ENCODE data around the gene DSCAML1. TPM values are rescaled to one million over a fixed set of nuclear protein-coding genes. Genes with fewer than 3 reads are reported as not detected.

DSCAML1 gene
- total and polyA plus RNA-seq, 2 of the 8 experiments (the other 6 are each of a cell fraction or from before 2014, with no cell fraction given), result 0.19 to 0.24 TPM

DNA sequence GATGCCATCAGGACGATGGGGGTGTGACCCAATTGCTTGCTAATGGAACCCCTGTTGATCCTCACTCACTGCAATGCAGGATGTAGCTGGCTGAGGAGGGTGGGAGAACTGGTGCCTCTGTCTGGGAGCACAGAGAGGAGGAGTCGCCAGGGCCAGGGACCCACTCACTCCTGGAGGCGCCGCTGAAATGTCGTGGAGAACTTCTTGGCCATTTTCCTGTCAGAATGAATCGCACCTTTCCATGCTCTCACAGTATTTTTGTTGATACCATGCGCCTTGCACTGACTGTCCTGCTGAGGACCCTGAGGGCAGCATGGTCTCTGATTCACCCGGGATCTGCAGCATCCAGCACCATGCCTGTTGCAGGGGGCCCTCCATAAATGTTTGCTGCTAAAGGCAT lies 211.4 kb downstream of the DSCAML1 start:
- Histone ChIP-seq H3K4me3 (ENCODE audit: extremely low read depth in 1 of 4, insufficient read depth in 2 of 4, low read depth in 3 of 4, low read length in 4 of 4) (no peak overlapping the region), H3K4ac (replicated peaks; ENCODE audit: insufficient read length, low read depth, low read length) (no peak overlapping the region), H3K79me1 (ENCODE audit: low read depth, low read length) (no peaks in the 10 kb centered on the region; the same call in 1 of the 2 replicates), H3K56ac (replicated peaks; ENCODE audit: insufficient read length, low read depth, low read length) (no peak overlapping the region), H2BK20ac (ENCODE audit: low read length) (no peak overlapping the region), H2AK5ac (ENCODE audit: low read depth, low read length) (no peak overlapping the region), H2BK12ac (ENCODE audit: low read depth, low read length) (no peak overlapping the region), H3K4me2 (ENCODE audit: insufficient read depth in 1 of 2, low read depth in 2 of 2, low read length in 2 of 2) (no peak overlapping the region), H3K9ac (replicated peaks in 1 of 4; ENCODE audit: extremely low read depth in 1 of 4, low read depth in 3 of 4, low read length in 3 of 4) (no peak overlapping the region), H2BK15ac (ENCODE audit: low read length) (no peak overlapping the region), H3K23me2 (ENCODE audit: low read depth, low read length) (no peaks in the 10 kb centered on the region), H3K18ac (ENCODE audit: extremely low read depth, low read length) (no peak overlapping the region), H3K14ac (ENCODE audit: insufficient read length) (no peak overlapping the region), H3K79me2 (ENCODE audit: control insufficient read depth in 1 of 2, insufficient read depth in 2 of 2, low read length in 2 of 2) (no peaks in the 10 kb centered on the region), H3K23ac (ENCODE audit: insufficient read length) (no peak overlapping the region), H3K4me1 (replicated peaks in 1 of 4; ENCODE audit: control insufficient read depth in 3 of 4, insufficient read depth in 4 of 4, low read length in 3 of 4) (peaks cover 10 to 19% (median 12%) of the 10 kb centered on the region in 4 experiments), H2BK5ac (ENCODE audit: low read depth, low read length) (no peak overlapping the region), H4K8ac (ENCODE audit: extremely low read depth, insufficient read depth, low read length) (no peak overlapping the region), H2AFZ (ENCODE audit: low read length) (no peak overlapping the region), H3K27ac (ENCODE audit: low read depth, low read length) (no peak overlapping the region), H4K5ac (ENCODE audit: insufficient read length, low read depth, low read length) (no peak overlapping the region), H4K91ac (replicated peaks; ENCODE audit: insufficient read length, low read length) (no peak overlapping the region), H3K36me3 (ENCODE audit: control insufficient read depth in 2 of 4, insufficient read depth in 4 of 4, low read length in 3 of 4) (no peaks in the 10 kb centered on the region), H4K20me1 (replicated peaks in 1 of 2; ENCODE audit: control insufficient read depth in 1 of 2, insufficient read depth in 2 of 2, low read length in 2 of 2) (no peaks in the 10 kb centered on the region), H3K27me3 (replicated peaks in 1 of 4; ENCODE audit: control insufficient read depth in 3 of 4, extremely low read depth in 1 of 4, insufficient read depth in 3 of 4, low read length in 3 of 4) (peaks cover 0 to 3% (median 3%) of the 10 kb centered on the region in 4 experiments; a peak in 1 of 7 replicates), H2BK120ac (replicated peaks; ENCODE audit: low read depth, low read length) (no peak overlapping the region), H3K9me3 (ENCODE audit: insufficient read depth in 2 of 2, low read depth in 1 of 2, low read length in 1 of 2) (no peaks in the 10 kb centered on the region)
- FAIRE-seq, result no peak
- POLR2A ChIA-PET (ENCODE audit: partially characterized antibody), result interaction anchor here (0.7 kb wide), 1 partner anchor 166 kb away, joined by 3 read pairs; no protein-coding TSS in a partner anchor
- CTCF ChIA-PET (ENCODE audit: partially characterized antibody), result interaction anchor here (1.0 to 2.4 kb wide), 6 partner anchors 10 to 129 kb away, joined by 3 to 9 read pairs (median 4); no protein-coding TSS in a partner anchor
- TF ChIP-seq RAD21 (IDR thresholded peaks at IDR 0.05 in 1 of 2, conservative IDR thresholded peaks at IDR 0.05 in 1 of 2; ENCODE audit: low read depth in 2 of 2, low read length in 2 of 2) (no peak), CEBPB (IDR thresholded peaks at IDR 0.05; ENCODE audit: low read depth, low read length) (no peak), SP1 (IDR thresholded peaks at IDR 0.05; ENCODE audit: low read depth, low read length) (no peak), CTBP2 (IDR thresholded peaks at IDR 0.05; ENCODE audit: borderline replicate concordance, insufficient read depth, insufficient read length, low read length) (no peak), GABPA (IDR thresholded peaks at IDR 0.05; ENCODE audit: borderline replicate concordance, insufficient read depth, low read length) (no peak), CBX5 (IDR thresholded peaks at IDR 0.05; ENCODE audit: low read depth, low read length) (no peak), POLR2AphosphoS5 (IDR thresholded peaks at IDR 0.05; ENCODE audit: low read depth, low read length) (no peak), USF2 (IDR thresholded peaks at IDR 0.05; ENCODE audit: low read length) (no peak), HDAC2 (IDR thresholded peaks at IDR 0.05; ENCODE audit: borderline replicate concordance in 1 of 2, low read depth in 2 of 2, low read length in 2 of 2) (no peak), NRF1 (IDR thresholded peaks at IDR 0.05; ENCODE audit: low read depth, low read length) (no peak)
- WGBS, 2 experiments (ENCODE audit: extremely low coverage in 1 of 2, insufficient coverage in 1 of 2, insufficient read length in 1 of 2, insufficient replicate concordance in 2 of 2, low coverage in 1 of 2, low lambda C conversion rate in 2 of 2, missing lambda C conversion rate in 1 of 2), result 82% methylated on average over 8 of the region's 8 CpGs; no CpG with 5 or more reads in 1 of the 2 experiments
- no peak for DNase-seq (ENCODE audit: low read depth in 1 of 2, low spot score in 2 of 2)

All from H1 (cell line).